RWPE2 (cell line): ENCODE data around the gene SLC4A7.
A peak's percentile ranks its signal among the peaks of the same experiment; 100 is the strongest.

Experiments
- ATAC-seq: fragments of 200-7000 bp; cut with Tn5 transposase; 3 replicates; pipeline ENCODE4 v1.9.1; 2021; ENCODE audit warnings: low read depth
- DNase-seq: peaks from one replicate; pipeline ENCODE4 v3.0.0-alpha.2; 2020; ENCODE audit warnings: low spot score
- H3K27ac ChIP-seq: fragments of 450-650 bp; 2 replicates; pipeline ENCODE4 v1.5.1; 2017; ENCODE audit warnings: mild to moderate bottlenecking; ENCODE audit not compliant: poor library complexity, severe bottlenecking
- H3K27me3 ChIP-seq: fragments of 250-450 bp; sonication (Bioruptor Pico); 2 replicates; pipeline ENCODE4 v1.5.1; 2021; ENCODE audit warnings: mild to moderate bottlenecking, moderate library complexity; ENCODE audit not compliant: insufficient read depth, poor library complexity, severe bottlenecking
- H3K36me3 ChIP-seq: fragments of 250-450 bp; sonication (Bioruptor Pico); 2 replicates; pipeline ENCODE4 v1.5.1; 2020; ENCODE audit warnings: low read depth, mild to moderate bottlenecking, moderate library complexity
- H3K4me1 ChIP-seq: fragments of 250-450 bp; sonication (Bioruptor Pico); 2 replicates; pipeline ENCODE4 v1.5.1; 2021; ENCODE audit warnings: mild to moderate bottlenecking, moderate library complexity; ENCODE audit not compliant: insufficient read depth, poor library complexity, severe bottlenecking
- H3K4me3 ChIP-seq: fragments of 250-450 bp; sonication (Bioruptor Pico); 2 replicates; pipeline ENCODE4 v1.5.1; 2021; ENCODE audit warnings: mild to moderate bottlenecking, moderate library complexity; ENCODE audit not compliant: severe bottlenecking
- H3K9me3 ChIP-seq: fragments of 250-450 bp; sonication (Bioruptor Pico); 2 replicates; pipeline ENCODE4 v1.5.1; 2021; ENCODE audit warnings: mild to moderate bottlenecking, moderate library complexity; ENCODE audit not compliant: severe bottlenecking
- CTCF ChIP-seq: fragments of 450-650 bp; IDR thresholded peaks from one replicate; pipeline ENCODE4 v1.5.1; 2017; ENCODE audit warnings: mild to moderate bottlenecking, moderate library complexity; ENCODE audit not compliant: poor library complexity, severe bottlenecking

The SLC4A7 gene

DNA sequence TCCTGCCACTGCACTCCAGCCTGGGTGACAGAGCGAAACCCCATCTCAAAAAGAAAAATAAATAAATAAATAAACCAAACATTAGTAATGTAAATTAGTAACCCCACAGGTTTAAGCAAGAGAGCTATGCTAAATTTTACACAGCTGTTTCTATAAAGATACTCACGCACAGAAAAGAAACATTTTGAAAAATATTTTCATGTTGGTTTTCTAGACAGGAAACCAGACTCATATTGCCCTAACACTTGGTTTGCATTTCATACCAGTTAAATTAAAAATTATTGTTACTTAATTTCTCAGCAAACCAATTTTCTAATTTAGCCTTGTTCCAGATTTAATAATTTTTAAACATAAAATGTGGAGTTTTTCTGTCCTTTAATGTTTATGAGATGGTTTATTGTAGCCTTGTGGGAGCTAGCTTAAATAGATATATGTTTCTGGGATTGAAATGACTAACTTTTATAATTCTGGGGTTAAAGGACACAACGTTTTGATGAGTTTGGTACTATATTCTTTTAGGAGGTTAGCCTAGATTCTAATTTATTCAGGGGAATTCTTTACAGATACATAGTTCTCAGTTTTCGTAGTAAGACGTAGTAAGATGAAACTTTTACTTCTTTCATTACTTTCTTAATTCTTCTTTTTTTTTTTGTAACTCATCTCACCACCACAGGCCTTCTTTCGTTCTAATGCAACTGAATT lies 42.6 kb upstream of the SLC4A7 start:
- Histone ChIP-seq H3K4me3 (no peak overlapping the region), H3K36me3 (no peaks in the 10 kb centered on the region), H3K27ac (no peak overlapping the region), H3K4me1 (peaks cover 21% of the 10 kb centered on the region), H3K9me3 (no peaks in the 10 kb centered on the region), H3K27me3 (no peaks in the 10 kb centered on the region)
- DNase-seq (no peak), ATAC-seq (no peak)
- no peak for TF ChIP-seq CTCF

DNA sequence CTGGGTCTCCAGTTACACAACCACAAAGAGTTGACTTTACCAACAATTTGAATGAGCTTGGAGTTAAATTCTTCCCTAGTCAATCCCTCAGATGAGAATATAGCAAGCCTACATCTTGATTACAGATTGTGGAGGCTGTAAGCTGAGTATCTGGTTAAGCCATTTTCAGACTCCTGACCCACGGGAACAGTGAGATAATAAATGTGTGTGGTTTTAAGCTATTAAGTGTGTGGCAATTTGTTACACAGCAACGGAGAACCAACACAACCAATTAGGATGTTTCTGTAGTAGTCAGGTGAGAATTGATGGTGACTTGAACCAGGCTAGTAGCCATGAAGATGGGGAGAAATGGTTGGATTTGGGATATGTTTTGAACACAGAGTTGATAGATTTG lies 37.7 kb upstream of the SLC4A7 start:
- H3K4me3 ChIP-seq = no peak overlapping the region
- no peaks in the 10 kb centered on the region for H3K27me3 ChIP-seq
- H3K36me3 ChIP-seq = no peaks in the 10 kb centered on the region
- DNase-seq = no peak
- no peak for ATAC-seq
- H3K27ac ChIP-seq = peak overlapping the region; percentile 55
- TF ChIP-seq CTCF = no peak
- H3K9me3 ChIP-seq = no peaks in the 10 kb centered on the region
- peaks cover 37% of the 10 kb centered on the region for H3K4me1 ChIP-seq

GRCh38 chr3:27521179-27521871 lies 37.1 kb upstream of the SLC4A7 start:
- DNase-seq = no peak
- Histone ChIP-seq H3K4me3 (no peak overlapping the region), H3K36me3 (no peaks in the 10 kb centered on the region), H3K27me3 (no peaks in the 10 kb centered on the region), H3K4me1 (peaks cover 37% of the 10 kb centered on the region), H3K9me3 (no peaks in the 10 kb centered on the region), H3K27ac (peak overlapping the region; percentile 55)
- no peak for TF ChIP-seq CTCF
- ATAC-seq = peak; percentile 85

- H3K27me3 ChIP-seq = no peaks in the 10 kb centered on the region
- no peak overlapping the region for H3K4me3 ChIP-seq
- no peak for TF ChIP-seq CTCF
- ATAC-seq = no peak
- no peak overlapping the region for H3K27ac ChIP-seq
- H3K4me1 ChIP-seq = peaks cover 12% of the 10 kb centered on the region
- H3K36me3 ChIP-seq = no peaks in the 10 kb centered on the region
- no peak for DNase-seq
- H3K9me3 ChIP-seq = no peaks in the 10 kb centered on the region
Observed at GRCh38 chr3:27511724-27512422, 27.7 kb upstream of the SLC4A7 start.
